HFFc6 (cell line): ENCODE data around the gene PCMT1. TPM values are rescaled to one million over a fixed set of nuclear protein-coding genes. Genes with fewer than 3 reads are reported as not detected.

Experiments used
- DNase-seq: peaks from one replicate; pipeline ENCODE4 v3.0.0-alpha.2; 2018
- H3K27ac Mint-ChIP-seq: 2 replicates; pipeline ENCODE4 v1.8.0; 2020; ENCODE audit warnings: mild to moderate bottlenecking, mixed read lengths
- H3K27me3 Mint-ChIP-seq: 2 replicates; pipeline ENCODE4 v1.8.0; 2021; ENCODE audit warnings: mild to moderate bottlenecking, moderate library complexity, mixed read lengths; ENCODE audit not compliant: insufficient read depth
- H3K36me3 Mint-ChIP-seq: 2 replicates; pipeline ENCODE4 v1.8.0; 2021; ENCODE audit warnings: low read depth, mixed read lengths
- H3K4me1 Mint-ChIP-seq: 2 replicates; pipeline ENCODE4 v1.8.0; 2020; ENCODE audit warnings: low read depth, mixed read lengths
- H3K4me3 Mint-ChIP-seq: 2 replicates; pipeline ENCODE4 v1.8.0; 2020; ENCODE audit warnings: mild to moderate bottlenecking, moderate library complexity, mixed read lengths
- H3K9me3 Mint-ChIP-seq: 2 replicates; pipeline ENCODE4 v1.8.0; 2020; ENCODE audit warnings: mild to moderate bottlenecking, mixed read lengths
- CTCF ChIP-seq: fragments of 200-600 bp; sonication (generic); IDR thresholded peaks from 2 replicates; pipeline ENCODE4 v1.5.0; 2021; ENCODE audit warnings: antibody characterized with exemption, mild to moderate bottlenecking
- total RNA-seq, 6 experiments: library from RNA; stranded (reverse); fragmentation: NEBNext Ultra II Directional; extraction: Animal tissue kit (Norgen Biotek cat#: 25700); gene quantifications; 2 replicates in 1 of 6; 3 replicates in 5 of 6; pipeline ENCODE4 v1.2.3, GENCODE V29; 2021

PCMT1 gene
- total RNA-seq, 6 experiments from 2014 or later, result 99.7 to 126 (median 112) TPM

- H3K27ac Mint-ChIP-seq, result no peak overlapping the region
Measured at GRCh38 chr6:149777624-149778023, 28.1 kb downstream of the PCMT1 start.

GRCh38 chr6:149779644-149779963 lies 30.1 kb downstream of the PCMT1 start:
- Mint-ChIP-seq H3K36me3 (peaks cover 13% of the 10 kb centered on the region), H3K27me3 (no peaks in the 10 kb centered on the region), H3K9me3 (no peaks in the 10 kb centered on the region), H3K4me1 (no peaks in the 10 kb centered on the region; the same call in 1 of the 2 replicates), H3K4me3 (no peak overlapping the region), H3K27ac (no peak overlapping the region)
- no peak for DNase-seq
- no peak for TF ChIP-seq CTCF

More at GRCh38 chr6:149777624-149778023, 28.1 kb downstream of the PCMT1 start:
- Mint-ChIP-seq H3K9me3 (no peaks in the 10 kb centered on the region), H3K36me3 (peaks cover 5% of the 10 kb centered on the region), H3K4me3 (no peak overlapping the region), H3K27me3 (no peaks in the 10 kb centered on the region), H3K4me1 (no peaks in the 10 kb centered on the region; the same call in 1 of the 2 replicates)
- DNase-seq, result no peak
- no peak for TF ChIP-seq CTCF

DNA sequence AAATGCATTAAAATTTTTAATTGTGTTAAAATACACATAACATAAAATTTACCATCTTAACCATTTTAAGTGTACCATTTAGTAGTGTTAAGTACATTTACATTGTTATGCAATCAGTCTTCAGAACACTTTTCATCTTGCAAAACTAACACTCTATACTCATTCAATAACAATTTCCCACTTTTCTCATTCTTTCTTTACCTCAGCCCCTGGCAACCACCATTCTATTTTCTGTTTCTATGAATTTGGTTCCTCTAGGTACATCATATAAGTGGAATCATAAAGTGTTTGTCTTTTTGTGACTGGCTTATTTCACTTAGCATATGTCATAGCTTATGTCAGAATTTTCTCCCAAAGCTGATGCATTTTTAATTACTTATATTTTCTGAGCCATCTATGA lies 32.2 kb downstream of the PCMT1 start:
- no peak overlapping the region for H3K4me3 Mint-ChIP-seq
- H3K9me3 Mint-ChIP-seq, result no peaks in the 10 kb centered on the region
- no peak for DNase-seq
- no peak overlapping the region for H3K27ac Mint-ChIP-seq
- H3K36me3 Mint-ChIP-seq, result peaks cover 13% of the 10 kb centered on the region
- H3K4me1 Mint-ChIP-seq, result no peaks in the 10 kb centered on the region; the same call in 1 of the 2 replicates
- no peak for TF ChIP-seq CTCF
- no peaks in the 10 kb centered on the region for H3K27me3 Mint-ChIP-seq

- Mint-ChIP-seq H3K4me1 (no peaks in the 10 kb centered on the region; the same call in 1 of the 2 replicates), H3K4me3 (no peak overlapping the region), H3K27ac (no peak overlapping the region), H3K27me3 (no peaks in the 10 kb centered on the region), H3K36me3 (peaks cover 13% of the 10 kb centered on the region), H3K9me3 (no peaks in the 10 kb centered on the region)
- no peak for DNase-seq
- TF ChIP-seq CTCF, result no peak
Measured at GRCh38 chr6:149782337-149782736, 32.8 kb downstream of the PCMT1 start.

GRCh38 chr6:149783551-149783950 lies 34.0 kb downstream of the PCMT1 start:
- H3K27ac Mint-ChIP-seq, result no peak overlapping the region
- peaks cover 20% of the 10 kb centered on the region for H3K36me3 Mint-ChIP-seq
- H3K4me1 Mint-ChIP-seq, result no peaks in the 10 kb centered on the region; the same call in 1 of the 2 replicates
- H3K9me3 Mint-ChIP-seq, result no peaks in the 10 kb centered on the region
- DNase-seq, result no peak
- TF ChIP-seq CTCF, result no peak
- no peak overlapping the region for H3K4me3 Mint-ChIP-seq
- H3K27me3 Mint-ChIP-seq, result no peaks in the 10 kb centered on the region

- Mint-ChIP-seq H3K27me3 (peaks cover 3% of the 10 kb centered on the region), H3K4me3 (no peak overlapping the region)
- no peak for DNase-seq
Measured at GRCh38 chr6:149806127-149806526, 56.6 kb downstream of the PCMT1 start.

More at GRCh38 chr6:149806127-149806526, 56.6 kb downstream of the PCMT1 start:
- Mint-ChIP-seq H3K4me1 (peaks cover 6% of the 10 kb centered on the region; the same call in 1 of the 2 replicates), H3K9me3 (no peaks in the 10 kb centered on the region), H3K27ac (peak overlapping the region; percentile 60), H3K36me3 (peaks cover 21% of the 10 kb centered on the region)
- no peak for TF ChIP-seq CTCF
